GM13976 (cell line): ENCODE measurements around the gene UBALD2.

ENCODE experiments used
- DNase-seq: peaks from one replicate; pipeline ENCODE4 v3.0.0; 2012; ENCODE audit warnings: low spot score
- in situ Hi-C: fragments of 300-500 bp; cut with MboI; formaldehyde crosslinking; loops from one replicate; pipeline ENCODE4 v1.12.0; 2022; ENCODE audit warnings: low sequenced_read_pairs, mixed read lengths, inconsistent platforms; ENCODE audit not compliant: unreplicated experiment
- TF ChIP-seq, protein P1 (sequence below): IDR thresholded peaks from 2 replicates; pipeline ENCODE4 v1.5.1; 2012; ENCODE audit warnings: borderline replicate concordance, mild to moderate bottlenecking; ENCODE audit not compliant: insufficient read depth; ENCODE audit errors: extremely low read depth, missing control alignments, control extremely low read depth

UBALD2 gene

DNA sequence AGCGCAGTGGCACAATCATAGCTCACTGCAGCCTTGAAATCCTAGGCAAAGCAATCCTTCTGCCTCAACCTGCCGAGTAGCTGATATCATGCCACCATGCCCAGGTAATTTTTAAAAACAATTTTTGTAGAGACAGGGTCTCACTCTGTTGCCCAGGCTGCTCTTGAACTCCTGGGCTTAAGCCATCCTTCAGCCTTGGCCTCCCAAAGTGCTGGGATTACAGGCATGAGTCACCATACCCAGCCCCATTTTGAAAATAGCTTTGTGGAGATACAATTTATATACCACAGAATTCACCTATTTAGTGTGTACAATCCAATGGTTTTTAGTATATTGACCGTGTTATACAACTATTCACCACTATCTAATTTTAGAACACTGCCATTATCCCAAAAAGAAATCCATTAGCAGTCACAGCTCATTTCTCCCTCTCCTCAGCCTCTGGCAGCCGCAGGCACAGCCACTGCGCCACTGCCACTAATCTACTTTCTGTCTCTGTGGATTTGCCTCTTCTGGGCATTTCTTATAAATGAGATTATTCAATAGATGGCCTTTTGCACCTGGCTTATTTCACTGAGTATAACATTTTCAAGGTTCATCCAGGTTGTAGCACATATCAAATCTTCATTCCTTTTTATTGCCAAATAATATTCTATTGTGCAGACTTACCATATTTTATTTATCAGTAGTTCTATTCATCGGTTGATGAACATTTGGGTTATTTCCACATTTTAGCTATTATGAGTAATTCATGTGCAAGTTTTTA, 31.4 kb upstream of the UBALD2 start:
- in situ Hi-C loops, result no loop called here
- DNase-seq, result no peak
- TF ChIP-seq, protein P1, sequence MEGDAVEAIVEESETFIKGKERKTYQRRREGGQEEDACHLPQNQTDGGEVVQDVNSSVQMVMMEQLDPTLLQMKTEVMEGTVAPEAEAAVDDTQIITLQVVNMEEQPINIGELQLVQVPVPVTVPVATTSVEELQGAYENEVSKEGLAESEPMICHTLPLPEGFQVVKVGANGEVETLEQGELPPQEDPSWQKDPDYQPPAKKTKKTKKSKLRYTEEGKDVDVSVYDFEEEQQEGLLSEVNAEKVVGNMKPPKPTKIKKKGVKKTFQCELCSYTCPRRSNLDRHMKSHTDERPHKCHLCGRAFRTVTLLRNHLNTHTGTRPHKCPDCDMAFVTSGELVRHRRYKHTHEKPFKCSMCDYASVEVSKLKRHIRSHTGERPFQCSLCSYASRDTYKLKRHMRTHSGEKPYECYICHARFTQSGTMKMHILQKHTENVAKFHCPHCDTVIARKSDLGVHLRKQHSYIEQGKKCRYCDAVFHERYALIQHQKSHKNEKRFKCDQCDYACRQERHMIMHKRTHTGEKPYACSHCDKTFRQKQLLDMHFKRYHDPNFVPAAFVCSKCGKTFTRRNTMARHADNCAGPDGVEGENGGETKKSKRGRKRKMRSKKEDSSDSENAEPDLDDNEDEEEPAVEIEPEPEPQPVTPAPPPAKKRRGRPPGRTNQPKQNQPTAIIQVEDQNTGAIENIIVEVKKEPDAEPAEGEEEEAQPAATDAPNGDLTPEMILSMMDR, result no peak

DNA sequence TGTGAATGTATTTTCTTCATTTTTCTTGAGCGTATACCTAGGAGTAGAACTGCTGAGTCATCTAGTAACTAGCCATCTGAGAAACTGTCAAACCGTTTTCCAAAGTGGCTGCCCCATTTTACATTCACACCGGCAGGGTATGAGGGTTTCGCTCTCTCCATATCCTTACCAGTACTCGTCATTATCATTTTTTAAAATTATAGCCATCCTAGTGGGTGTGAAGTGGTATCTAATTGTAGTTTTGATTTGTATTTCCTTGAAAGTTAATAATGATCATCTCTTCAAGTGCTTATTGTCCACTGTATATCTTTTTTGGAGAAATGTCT, 30.8 kb upstream of the UBALD2 start:
- DNase-seq, result no peak
- in situ Hi-C loops, result no loop called here
- TF ChIP-seq, protein P1, result no peak

DNA sequence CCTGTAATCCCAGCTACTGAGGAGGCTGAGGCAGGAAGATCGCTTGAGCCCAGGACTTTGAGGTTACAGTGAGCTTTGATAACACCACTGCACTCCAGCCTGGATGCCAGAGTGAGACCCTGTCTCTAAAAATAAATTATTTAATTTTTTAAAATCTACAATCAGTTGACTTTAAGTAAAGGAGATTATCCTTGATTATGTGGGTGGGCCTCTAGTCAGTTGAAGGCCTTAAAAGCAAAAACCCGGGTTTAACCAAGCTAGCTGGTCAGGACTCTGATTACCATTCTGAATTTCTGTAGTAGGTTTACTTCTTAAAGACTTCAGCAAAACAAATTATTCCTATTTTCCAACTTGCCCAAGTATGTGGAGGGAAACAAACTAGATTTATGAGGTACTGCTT, 29.3 kb upstream of the UBALD2 start:
- TF ChIP-seq, protein P1, result no peak
- in situ Hi-C loops, result no loop called here
- DNase-seq, result no peak

DNA sequence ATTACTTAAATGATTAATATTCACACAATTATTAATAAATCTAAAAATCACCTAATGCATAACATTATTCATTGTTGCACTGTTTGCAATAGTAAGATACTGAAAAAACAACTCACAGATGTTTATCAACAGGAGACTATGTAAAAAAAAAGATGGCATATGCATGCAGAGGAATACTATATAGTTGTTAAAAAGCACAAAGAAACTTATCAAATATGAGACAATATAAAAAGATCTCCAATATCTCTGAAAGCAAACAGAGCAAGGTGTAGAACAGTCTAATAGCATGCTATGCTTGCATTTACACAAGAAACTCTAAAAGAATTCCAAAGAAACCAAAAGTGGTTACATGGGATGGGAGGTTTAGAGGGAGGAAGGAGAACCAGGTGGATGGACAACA, 28.5 kb upstream of the UBALD2 start:
- TF ChIP-seq, protein P1, result no peak
- no peak for DNase-seq
- in situ Hi-C loops, result no loop called here

DNA sequence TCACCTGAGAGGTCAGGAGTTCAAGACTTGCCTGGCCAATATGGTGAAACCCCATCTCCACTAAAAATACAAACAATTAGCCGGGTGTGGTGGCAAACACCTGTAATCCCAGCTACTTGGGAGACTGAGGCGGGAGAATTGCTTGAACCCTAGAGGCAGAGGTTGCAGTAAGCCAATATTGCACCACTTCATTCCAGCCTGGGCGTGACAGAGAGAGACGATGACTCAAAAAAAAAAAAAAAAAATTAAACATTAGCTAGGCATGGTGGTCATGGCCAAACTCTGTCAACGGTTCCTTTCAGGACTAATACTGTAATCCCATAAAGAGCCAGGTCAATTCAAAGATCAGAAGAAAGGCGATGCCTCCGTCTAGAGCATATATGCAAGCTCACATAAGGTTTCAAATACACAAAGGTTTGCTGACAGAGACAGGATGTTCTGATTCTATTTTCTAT, 27.3 kb upstream of the UBALD2 start:
- TF ChIP-seq, protein P1, result no peak
- in situ Hi-C loops, result no loop called here
- no peak for DNase-seq

DNA sequence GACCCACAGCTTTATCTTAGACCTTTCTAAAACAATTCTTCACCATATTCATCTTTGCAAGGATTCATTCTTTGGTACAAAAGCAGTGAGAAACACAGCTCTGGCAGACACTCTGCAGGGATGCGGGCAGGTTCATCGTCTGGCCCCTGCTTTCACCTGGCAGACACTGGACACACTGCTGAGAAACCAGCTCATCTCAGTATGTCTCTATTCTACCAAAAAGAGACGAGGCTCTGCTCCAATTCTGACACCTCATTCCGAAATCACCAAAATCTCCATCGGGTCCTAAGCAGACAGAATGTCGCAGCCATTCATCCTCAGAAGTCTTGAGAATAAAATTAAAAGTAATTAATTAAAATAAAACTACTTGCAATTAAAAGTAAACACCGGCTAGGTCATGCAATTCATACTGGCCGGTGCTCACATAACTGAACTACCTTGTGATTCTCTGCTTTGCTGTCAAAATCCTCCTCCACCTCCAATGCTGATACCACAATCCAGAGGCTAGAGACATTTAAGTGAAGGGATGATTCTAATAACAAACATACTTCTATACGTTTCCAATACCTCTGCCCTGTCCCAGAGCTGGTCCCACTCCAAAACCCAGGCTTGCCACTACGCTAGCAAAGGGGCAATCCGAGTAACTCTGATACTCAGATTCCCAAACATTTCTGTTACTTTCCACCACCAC, 26.2 kb upstream of the UBALD2 start:
- TF ChIP-seq, protein P1, result no peak
- DNase-seq, result no peak
- in situ Hi-C loops, result no loop called here
